ENCODE results near the gene ZNF382.

The ZNF382 gene

DNA sequence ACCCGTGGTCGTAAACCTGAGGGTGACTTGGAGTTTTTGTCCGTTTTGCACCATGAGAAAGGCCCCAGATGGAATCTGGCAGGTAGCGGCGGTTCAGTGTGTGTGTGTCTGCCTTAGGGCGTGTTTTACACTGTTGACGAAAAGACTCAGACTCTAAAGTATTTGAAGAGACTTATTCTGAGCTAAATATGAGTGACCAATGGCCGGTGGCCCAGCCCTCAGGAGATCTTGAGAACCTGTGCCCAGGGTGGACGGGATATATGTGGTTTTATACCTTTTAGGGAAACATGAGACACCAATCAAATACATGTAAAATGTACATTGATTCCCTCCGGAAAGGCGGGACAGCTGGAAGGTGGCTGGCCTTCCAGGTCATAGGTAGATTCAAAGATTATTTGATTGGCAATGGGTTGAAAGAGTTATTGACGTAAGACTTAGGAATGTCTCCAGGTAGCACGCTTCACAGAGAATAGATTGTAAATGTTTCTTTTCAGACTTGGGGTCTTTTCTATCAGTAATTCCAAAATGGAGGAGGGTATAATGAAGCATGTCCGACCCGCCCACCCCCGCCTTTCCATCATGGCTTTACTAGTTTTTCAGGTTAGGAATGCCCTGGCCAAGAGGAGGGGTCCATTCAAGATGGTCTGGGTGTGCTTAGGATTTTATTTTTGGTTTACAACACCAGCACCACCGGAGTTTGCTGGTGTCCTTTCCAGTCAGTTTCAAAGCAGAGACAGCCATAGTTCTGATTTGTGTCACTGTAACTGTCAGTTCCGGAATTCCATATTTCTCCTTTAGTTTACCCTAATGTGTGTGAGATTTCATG is 31.0 kb upstream of the ZNF382 start:
- POLR2A ChIA-PET = interaction anchor here (1.0 to 3.6 kb wide), 10 partner anchors 21 to 760 kb away, joined by 3 to 65 read pairs (median 7); partner anchors contain the start of genes ZNF260, ZNF382, ZNF420 and ZNF461
- H3K27ac ChIP-seq (ENCODE audit: extremely low read depth, low read depth, low read length) = peak overlapping the region; percentile 86
- H3K9me3 ChIP-seq (ENCODE audit: control insufficient read depth, insufficient read depth, low read depth, low read length) = peaks cover 10% of the 10 kb centered on the region
- CTCF ChIA-PET = interaction anchor here (0.5 to 0.8 kb wide), 3 partner anchors 15 to 982 kb away, joined by 3 to 4 read pairs (median 4); no protein-coding TSS in a partner anchor
- H3K36me3 ChIP-seq (ENCODE audit: control insufficient read depth in 2 of 2, insufficient read depth in 1 of 2, low read length in 2 of 2) = peaks cover 57 to 72% of the 10 kb centered on the region in 2 experiments
- H3K4me1 ChIP-seq (ENCODE audit: control insufficient read depth, insufficient read depth, low read length) = peaks cover 18% of the 10 kb centered on the region
- peak overlapping the region; percentile 70 for H3K4me3 ChIP-seq (ENCODE audit: low read depth, low read length)
- peak; percentile 68 for TF ChIP-seq SP2 (tag by site-specific recombination; IDR thresholded peaks at IDR 0.05)
- 0 out of 2 replicates have a peak, but pooled peaks have one; percentile 44 for TF ChIP-seq ZNF24 (tag by site-specific recombination; IDR thresholded peaks at IDR 0.05)
- no peak for TF ChIP-seq ZNF785 (tag by site-specific recombination; IDR thresholded peaks at IDR 0.05)
- TF ChIP-seq, protein P1, sequence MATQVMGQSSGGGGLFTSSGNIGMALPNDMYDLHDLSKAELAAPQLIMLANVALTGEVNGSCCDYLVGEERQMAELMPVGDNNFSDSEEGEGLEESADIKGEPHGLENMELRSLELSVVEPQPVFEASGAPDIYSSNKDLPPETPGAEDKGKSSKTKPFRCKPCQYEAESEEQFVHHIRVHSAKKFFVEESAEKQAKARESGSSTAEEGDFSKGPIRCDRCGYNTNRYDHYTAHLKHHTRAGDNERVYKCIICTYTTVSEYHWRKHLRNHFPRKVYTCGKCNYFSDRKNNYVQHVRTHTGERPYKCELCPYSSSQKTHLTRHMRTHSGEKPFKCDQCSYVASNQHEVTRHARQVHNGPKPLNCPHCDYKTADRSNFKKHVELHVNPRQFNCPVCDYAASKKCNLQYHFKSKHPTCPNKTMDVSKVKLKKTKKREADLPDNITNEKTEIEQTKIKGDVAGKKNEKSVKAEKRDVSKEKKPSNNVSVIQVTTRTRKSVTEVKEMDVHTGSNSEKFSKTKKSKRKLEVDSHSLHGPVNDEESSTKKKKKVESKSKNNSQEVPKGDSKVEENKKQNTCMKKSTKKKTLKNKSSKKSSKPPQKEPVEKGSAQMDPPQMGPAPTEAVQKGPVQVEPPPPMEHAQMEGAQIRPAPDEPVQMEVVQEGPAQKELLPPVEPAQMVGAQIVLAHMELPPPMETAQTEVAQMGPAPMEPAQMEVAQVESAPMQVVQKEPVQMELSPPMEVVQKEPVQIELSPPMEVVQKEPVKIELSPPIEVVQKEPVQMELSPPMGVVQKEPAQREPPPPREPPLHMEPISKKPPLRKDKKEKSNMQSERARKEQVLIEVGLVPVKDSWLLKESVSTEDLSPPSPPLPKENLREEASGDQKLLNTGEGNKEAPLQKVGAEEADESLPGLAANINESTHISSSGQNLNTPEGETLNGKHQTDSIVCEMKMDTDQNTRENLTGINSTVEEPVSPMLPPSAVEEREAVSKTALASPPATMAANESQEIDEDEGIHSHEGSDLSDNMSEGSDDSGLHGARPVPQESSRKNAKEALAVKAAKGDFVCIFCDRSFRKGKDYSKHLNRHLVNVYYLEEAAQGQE (tag by site-specific recombination; IDR thresholded peaks at IDR 0.05) = 0 out of 2 replicates have a peak, but pooled peaks have one; percentile 10
- peak; percentile 97 for TF ChIP-seq ZNF600 (tag by site-specific recombination; IDR thresholded peaks at IDR 0.05)
- 0 out of 2 replicates have a peak, but pooled peaks have one; percentile 10 for TF ChIP-seq MZF1 (tag by site-specific recombination; IDR thresholded peaks at IDR 0.05; ENCODE audit: borderline replicate concordance)
- TF ChIP-seq ZEB2 (tag by site-specific recombination; IDR thresholded peaks at IDR 0.05) = 0 out of 2 replicates have a peak, but pooled peaks have one; percentile 30
- TF ChIP-seq, protein P2, sequence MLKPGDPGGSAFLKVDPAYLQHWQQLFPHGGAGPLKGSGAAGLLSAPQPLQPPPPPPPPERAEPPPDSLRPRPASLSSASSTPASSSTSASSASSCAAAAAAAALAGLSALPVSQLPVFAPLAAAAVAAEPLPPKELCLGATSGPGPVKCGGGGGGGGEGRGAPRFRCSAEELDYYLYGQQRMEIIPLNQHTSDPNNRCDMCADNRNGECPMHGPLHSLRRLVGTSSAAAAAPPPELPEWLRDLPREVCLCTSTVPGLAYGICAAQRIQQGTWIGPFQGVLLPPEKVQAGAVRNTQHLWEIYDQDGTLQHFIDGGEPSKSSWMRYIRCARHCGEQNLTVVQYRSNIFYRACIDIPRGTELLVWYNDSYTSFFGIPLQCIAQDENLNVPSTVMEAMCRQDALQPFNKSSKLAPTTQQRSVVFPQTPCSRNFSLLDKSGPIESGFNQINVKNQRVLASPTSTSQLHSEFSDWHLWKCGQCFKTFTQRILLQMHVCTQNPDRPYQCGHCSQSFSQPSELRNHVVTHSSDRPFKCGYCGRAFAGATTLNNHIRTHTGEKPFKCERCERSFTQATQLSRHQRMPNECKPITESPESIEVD (tag by site-specific recombination; IDR thresholded peaks at IDR 0.05) = no peak
- peak; percentile 10; the same call in 1 of the 2 replicates for TF ChIP-seq KLF8 (tag by site-specific recombination; IDR thresholded peaks at IDR 0.05)
- peak; percentile 11; the same call in 1 of the 2 replicates for TF ChIP-seq ZBTB21 (tag by site-specific recombination; IDR thresholded peaks at IDR 0.05)
- peak; percentile 76 for TF ChIP-seq YY2 (tag by site-specific recombination; IDR thresholded peaks at IDR 0.05)
- TF ChIP-seq ZNF629 (tag by site-specific recombination; IDR thresholded peaks at IDR 0.05) = no peak; the same call in 1 of the 2 replicates
- TF ChIP-seq MEIS1 (CRISPR knock-in tag; IDR thresholded peaks at IDR 0.05; ENCODE audit: borderline replicate concordance) = no peak
- TF ChIP-seq, protein P3, sequence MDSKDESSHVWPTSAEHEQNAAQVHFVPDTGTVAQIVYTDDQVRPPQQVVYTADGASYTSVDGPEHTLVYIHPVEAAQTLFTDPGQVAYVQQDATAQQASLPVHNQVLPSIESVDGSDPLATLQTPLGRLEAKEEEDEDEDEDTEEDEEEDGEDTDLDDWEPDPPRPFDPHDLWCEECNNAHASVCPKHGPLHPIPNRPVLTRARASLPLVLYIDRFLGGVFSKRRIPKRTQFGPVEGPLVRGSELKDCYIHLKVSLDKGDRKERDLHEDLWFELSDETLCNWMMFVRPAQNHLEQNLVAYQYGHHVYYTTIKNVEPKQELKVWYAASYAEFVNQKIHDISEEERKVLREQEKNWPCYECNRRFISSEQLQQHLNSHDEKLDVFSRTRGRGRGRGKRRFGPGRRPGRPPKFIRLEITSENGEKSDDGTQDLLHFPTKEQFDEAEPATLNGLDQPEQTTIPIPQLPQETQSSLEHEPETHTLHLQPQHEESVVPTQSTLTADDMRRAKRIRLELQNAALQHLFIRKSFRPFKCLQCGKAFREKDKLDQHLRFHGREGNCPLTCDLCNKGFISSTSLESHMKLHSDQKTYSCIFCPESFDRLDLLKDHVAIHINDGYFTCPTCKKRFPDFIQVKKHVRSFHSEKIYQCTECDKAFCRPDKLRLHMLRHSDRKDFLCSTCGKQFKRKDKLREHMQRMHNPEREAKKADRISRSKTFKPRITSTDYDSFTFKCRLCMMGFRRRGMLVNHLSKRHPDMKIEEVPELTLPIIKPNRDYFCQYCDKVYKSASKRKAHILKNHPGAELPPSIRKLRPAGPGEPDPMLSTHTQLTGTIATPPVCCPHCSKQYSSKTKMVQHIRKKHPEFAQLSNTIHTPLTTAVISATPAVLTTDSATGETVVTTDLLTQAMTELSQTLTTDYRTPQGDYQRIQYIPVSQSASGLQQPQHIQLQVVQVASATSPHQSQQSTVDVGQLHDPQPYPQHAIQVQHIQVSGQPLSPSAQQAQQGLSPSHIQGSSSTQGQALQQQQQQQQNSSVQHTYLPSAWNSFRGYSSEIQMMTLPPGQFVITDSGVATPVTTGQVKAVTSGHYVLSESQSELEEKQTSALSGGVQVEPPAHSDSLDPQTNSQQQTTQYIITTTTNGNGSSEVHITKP (tag by site-specific recombination; IDR thresholded peaks at IDR 0.05) = peak; percentile 95
- peak; percentile 23; the same call in 1 of the 2 replicates for TF ChIP-seq ZBTB1 (tag by site-specific recombination; IDR thresholded peaks at IDR 0.05)
- peak; percentile 53 for TF ChIP-seq SP3 (tag by site-specific recombination; IDR thresholded peaks at IDR 0.05)
- TF ChIP-seq IKZF3 (tag by site-specific recombination; IDR thresholded peaks at IDR 0.05) = no peak; the same call in none of the 2 replicates
- TF ChIP-seq ZBTB7A (tag by site-specific recombination; IDR thresholded peaks at IDR 0.05; ENCODE audit: low read depth) = no peak
- TF ChIP-seq, protein P4, sequence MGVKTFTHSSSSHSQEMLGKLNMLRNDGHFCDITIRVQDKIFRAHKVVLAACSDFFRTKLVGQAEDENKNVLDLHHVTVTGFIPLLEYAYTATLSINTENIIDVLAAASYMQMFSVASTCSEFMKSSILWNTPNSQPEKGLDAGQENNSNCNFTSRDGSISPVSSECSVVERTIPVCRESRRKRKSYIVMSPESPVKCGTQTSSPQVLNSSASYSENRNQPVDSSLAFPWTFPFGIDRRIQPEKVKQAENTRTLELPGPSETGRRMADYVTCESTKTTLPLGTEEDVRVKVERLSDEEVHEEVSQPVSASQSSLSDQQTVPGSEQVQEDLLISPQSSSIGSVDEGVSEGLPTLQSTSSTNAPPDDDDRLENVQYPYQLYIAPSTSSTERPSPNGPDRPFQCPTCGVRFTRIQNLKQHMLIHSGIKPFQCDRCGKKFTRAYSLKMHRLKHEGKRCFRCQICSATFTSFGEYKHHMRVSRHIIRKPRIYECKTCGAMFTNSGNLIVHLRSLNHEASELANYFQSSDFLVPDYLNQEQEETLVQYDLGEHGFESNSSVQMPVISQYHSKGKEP (tag by site-specific recombination; IDR thresholded peaks at IDR 0.05) = no peak
- TF ChIP-seq, protein P5, sequence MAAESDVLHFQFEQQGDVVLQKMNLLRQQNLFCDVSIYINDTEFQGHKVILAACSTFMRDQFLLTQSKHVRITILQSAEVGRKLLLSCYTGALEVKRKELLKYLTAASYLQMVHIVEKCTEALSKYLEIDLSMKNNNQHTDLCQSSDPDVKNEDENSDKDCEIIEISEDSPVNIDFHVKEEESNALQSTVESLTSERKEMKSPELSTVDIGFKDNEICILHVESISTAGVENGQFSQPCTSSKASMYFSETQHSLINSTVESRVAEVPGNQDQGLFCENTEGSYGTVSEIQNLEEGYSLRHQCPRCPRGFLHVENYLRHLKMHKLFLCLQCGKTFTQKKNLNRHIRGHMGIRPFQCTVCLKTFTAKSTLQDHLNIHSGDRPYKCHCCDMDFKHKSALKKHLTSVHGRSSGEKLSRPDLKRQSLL (tag by site-specific recombination; IDR thresholded peaks at IDR 0.05) = no peak
- TF ChIP-seq KLF1 (tag by site-specific recombination; IDR thresholded peaks at IDR 0.05) = peak; percentile 36; the same call in 1 of the 2 replicates
- TF ChIP-seq, protein P6, sequence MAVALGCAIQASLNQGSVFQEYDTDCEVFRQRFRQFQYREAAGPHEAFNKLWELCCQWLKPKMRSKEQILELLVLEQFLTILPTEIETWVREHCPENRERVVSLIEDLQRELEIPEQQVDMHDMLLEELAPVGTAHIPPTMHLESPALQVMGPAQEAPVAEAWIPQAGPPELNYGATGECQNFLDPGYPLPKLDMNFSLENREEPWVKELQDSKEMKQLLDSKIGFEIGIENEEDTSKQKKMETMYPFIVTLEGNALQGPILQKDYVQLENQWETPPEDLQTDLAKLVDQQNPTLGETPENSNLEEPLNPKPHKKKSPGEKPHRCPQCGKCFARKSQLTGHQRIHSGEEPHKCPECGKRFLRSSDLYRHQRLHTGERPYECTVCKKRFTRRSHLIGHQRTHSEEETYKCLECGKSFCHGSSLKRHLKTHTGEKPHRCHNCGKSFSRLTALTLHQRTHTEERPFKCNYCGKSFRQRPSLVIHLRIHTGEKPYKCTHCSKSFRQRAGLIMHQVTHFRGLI (tag by site-specific recombination; IDR thresholded peaks at IDR 0.05) = 0 out of 2 replicates have a peak, but pooled peaks have one; percentile 38
- TF ChIP-seq ZNF133 (tag by site-specific recombination; IDR thresholded peaks at IDR 0.05) = peak; percentile 2; the same call in 1 of the 2 replicates

Data from HEK293 (cell line).